GM21360 (cell line): ENCODE measurements around the gene PCLO.
"Not testable (repeated sequence)": the region's sequence is repeated elsewhere in the genome, so short reads cannot be mapped to it uniquely, and the experiment has no call there.

ENCODE experiments used
- ATAC-seq: cut with Tn5 transposase; IDR thresholded peaks from one replicate; pipeline ENCODE4 v1.9.1; 2021; ENCODE audit warnings: mild to moderate bottlenecking, moderate library complexity; ENCODE audit not compliant: unreplicated experiment

PCLO gene

DNA sequence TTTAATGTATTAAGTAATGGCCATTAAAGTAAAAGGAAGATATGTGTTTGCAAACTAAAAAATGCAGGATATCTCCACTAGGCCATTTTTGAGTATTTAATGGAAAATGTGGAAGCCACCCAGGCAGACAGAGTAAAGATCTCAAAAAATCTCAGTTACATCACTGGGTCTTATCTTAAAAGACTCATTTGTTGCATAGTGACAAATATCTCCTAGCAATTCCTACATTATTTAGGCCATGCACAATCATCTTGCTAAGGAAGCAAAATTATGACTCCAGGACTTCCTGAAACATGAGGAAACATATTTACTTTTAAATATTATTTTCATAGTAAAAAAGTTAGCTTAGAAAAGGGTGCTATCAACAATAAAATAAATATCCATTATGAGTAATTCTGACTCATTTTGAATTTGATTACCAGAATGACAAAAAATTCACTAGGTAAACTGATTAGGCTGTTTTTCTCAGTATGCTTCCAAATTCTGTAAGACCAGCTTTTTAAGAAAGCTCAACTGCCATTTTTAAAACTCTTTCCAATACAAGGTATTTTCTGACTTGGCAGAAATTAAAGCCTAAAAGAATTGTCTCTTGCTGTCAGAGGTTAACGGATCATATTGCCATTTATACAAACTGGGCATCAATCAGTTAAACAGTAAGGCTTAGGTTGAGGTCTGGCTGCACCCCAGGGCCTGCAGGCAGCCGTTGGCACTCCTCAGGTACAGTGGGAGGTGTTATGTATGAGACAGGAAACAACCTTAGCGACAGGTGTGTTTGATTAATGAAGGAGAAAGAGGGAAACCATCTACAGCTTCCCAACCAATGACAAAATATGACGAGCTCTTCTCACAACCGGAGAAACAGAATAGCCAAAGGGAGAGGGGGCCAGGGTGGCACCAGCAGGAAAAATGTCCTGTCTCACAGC is 31.8 kb downstream of the PCLO start:
- no peak for ATAC-seq

- ATAC-seq = no peak
Measured at GRCh38 chr7:83130191-83130590, 32.5 kb downstream of the PCLO start.

DNA sequence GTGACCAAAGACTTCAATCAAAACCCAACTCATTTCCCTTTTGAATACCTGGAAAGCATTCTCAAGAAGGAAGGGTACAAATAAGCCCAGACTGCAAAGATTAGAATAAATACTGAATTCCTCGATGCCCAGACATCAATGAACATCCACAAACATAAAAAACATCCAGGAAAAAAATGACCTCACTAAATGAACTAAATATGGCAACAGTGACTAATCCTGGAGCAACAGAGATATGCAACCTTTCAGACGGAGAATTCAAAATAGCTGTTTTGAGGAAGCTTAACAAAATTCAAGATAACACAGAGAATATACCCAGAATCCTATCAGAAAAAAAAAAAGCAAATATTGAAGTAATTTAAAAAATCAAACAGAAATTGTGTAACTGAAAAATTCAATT is 43.2 kb downstream of the PCLO start:
- ATAC-seq = no peak

DNA sequence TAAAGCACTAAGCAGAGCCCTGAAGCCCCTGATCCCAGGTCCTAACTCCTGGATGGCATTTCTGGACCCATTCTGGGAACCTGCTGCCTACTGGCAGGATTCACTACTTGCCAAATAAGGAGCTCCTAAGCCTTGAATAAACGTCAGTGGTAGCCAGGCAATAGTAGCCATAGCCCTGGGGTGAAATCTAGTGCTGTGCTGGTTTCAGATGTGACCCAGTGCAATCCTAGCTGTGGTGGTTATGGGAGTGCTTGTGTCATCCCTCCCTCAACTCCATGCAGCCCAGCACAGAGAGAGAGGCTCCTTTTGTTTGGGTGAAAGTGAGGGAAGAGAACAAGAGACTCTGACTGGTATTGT is 43.7 kb downstream of the PCLO start:
- no peak for ATAC-seq

GRCh38 chr7:83118347-83119025 is 44.2 kb downstream of the PCLO start:
- no peak for ATAC-seq

DNA sequence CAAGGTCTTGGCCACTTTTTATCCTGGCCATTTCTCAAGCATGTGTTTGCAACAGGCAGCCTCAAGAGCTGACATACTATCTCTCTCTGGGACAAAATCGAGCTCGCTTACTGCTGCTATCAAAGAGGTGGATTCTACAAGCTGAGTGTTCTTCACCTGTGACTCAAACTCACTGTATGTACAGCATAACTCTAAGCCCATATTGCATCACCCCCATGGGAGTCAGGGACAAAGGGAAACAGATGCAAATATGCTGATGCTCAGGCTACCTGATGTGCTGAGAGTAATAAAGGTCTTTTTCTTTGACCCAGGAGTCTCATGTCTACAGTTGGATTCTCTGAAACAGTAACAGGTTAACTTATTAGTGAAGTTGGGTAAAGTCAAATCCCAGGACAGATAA is 45.2 kb downstream of the PCLO start:
- no peak for ATAC-seq

DNA sequence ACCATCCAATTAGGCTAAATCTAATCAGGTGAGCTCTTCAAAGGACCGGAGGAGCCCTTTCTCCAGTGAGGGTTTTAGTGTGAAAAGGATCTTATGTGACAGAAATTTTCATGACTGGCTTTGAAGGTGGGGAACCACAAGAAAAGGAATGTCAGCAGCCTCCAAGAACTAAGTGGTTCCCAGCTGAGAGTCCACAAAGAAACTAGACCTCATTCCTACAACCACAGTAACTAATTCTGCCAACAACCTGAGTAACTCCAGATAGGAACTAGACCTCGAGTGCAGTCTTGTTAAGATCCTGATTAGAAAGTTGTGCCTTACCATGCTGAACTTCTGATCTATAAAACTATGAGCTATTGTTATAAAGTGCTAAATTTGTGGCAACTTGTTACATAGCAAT is 51.3 kb downstream of the PCLO start:
- ATAC-seq = no peak

DNA sequence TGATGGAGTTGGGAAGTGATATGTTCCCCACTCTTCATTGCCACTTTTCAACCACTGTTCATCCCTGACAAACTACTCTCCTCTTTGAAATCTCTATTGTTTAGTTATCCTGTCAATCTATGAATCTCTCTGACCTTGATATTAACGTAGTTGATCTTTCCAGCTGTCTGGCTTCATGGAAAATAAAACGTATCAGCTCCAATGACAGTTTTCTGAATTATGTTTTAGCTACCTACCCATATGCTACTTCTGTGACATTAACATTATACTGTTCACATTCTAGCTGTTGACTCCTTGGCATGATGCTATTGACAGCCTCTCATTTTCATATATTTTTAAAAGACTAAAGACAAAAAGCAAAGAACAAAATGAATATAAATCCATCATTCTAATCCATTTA is 53.3 kb downstream of the PCLO start:
- no peak for ATAC-seq

- ATAC-seq = no peak
Measured at GRCh38 chr7:83105948-83106347, 56.7 kb downstream of the PCLO start.

GRCh38 chr7:83105063-83105462 is 57.6 kb downstream of the PCLO start:
- ATAC-seq = no peak

- ATAC-seq = no peak
Measured at GRCh38 chr7:83101530-83101929, 61.2 kb downstream of the PCLO start.

GRCh38 chr7:83096065-83096580 is 66.6 kb downstream of the PCLO start:
- no peak for ATAC-seq

DNA sequence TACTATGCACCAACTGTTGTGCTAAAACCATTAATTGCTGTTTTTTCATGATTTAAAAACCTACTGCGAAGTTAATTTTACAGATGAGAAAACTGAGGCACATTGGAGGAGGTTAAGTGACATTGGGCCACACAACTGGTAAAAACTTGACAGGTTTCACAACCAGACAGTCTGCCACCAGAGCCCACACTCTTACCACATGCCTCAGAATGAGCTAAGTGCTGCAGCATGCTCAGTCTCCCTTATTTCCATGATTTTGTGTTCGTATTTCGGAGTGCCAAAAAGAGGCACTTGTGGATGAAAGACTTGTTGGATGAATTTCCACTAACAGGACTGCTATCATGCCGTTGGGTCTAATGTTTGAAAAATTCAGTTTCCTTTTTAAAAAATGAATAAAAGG is 77.4 kb downstream of the PCLO start:
- ATAC-seq = no peak

- ATAC-seq = not testable (repeated sequence)
Measured at GRCh38 chr7:83079879-83080278, 82.8 kb downstream of the PCLO start.

DNA sequence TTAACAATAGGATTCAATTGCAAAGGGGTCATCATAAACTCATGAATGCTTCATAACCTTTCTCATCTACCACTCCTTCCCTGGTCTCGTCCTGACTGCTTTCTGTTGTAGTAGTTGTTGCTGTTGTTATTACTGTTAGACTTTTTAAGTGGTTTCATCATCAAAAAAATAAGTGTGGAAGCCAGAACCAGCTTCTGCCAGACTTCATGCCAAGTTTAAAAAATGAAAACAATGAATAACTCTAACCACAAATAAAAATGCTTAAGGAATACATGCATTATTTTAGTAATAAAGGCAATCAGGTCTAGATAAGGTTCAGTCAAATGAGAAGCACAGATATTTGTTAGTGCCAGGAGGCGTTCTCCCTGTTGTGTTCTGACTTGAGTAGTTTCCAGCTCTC is 85.4 kb downstream of the PCLO start:
- no peak for ATAC-seq

DNA sequence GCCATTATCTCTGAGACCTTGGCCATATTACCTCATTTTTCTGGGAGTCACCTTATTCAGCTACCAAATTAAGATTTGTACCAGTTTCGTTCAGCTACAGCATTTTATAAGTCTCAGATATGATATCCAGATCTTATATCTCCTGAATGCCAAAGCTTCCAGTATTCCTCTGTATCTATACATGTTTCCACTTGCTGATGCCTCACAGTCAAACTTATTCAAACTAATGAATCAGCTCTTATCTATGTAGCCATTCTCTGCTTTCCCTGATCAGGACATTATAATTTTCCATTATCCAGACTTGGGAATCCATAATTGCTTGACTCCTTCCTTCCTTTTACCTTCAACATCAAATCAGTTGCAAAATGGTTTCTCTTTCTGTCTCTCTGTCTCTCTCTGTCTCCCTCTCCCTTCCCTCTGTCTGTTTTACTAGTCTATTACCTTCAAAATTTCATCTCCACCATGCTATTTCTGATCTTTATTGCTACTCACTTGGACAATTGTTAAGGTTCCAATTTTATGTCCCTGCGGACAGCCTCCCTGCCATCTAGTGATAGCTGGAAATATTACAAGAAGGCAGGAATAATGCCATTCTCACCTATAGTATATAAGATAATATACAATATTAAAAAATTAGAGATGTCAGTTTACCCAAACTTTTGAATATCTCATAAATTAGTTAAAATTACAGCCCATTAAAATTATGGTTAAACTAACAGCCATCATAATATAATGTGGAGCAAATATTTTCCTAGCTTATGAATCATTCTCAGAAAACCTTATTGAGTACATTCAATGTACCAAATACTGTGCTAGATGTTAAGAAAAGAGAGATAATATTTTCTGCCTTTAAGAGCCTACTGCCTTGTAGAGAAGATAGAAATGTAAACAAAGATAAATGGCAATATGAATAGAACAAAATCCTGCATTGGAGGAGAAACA is 89.8 kb downstream of the PCLO start:
- no peak for ATAC-seq

DNA sequence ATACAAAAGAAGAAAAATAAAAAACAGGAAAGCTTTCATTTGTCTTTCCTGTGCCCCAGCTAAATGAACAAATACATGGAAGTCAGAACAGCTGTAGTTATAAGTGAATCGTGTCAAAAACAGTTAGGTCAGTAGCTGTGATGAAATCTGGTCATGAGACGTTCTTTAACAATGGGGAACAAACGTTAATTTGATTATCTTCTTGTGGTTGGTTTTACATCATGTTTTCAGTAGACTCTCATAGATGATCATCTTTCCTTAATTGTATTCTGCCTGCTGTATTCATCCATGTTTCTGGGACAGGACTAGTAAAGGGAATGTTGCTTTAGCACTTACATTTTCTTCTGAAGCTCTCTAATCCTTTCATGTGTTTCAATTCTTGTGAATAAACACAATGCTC is 97.0 kb downstream of the PCLO start:
- no peak for ATAC-seq

DNA sequence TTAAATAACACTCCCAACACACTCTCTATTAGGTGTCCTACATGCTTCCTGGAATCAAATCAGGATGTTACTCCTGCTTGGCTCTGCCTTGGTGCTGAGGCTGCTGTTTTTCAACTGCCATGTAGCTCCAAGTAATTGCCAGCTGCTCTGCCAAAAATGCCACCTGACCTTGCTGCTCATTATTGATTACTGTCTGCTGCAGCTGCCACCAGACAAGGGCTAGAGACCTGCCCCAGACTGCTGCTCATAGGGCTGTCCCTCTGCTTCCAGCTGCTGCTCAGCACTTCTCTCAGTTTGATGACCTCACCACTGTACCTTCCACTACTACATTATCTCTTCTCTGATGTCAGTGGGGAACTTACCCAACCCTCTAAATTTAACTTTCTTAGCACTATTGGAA is 102.5 kb downstream of the PCLO start:
- no peak for ATAC-seq

DNA sequence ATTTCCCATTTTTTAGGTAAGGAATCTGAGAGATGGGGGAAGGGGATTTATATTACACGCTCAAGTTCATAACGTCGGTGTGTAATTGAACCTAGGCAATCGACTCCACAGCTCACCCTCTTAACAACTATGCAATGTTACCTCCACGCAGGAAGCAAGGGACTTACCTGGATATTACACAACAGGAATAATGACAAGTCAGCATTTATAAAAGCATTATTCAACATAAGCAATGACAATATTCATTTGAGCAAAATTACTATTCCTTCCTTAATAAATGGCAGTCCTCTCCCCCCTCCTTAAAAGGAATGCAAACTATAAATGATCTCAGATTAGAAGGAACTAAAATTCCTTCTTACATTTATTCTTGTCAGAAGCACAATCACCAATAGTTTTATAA is 104.0 kb downstream of the PCLO start:
- ATAC-seq = no peak

GRCh38 chr7:83055197-83055596 is 107.5 kb downstream of the PCLO start:
- no peak for ATAC-seq

GRCh38 chr7:83054472-83054871 is 108.2 kb downstream of the PCLO start:
- no peak for ATAC-seq
